ENCODE results near the gene CACNA1H. TPM values are rescaled to one million over a fixed set of nuclear protein-coding genes. Genes with fewer than 3 reads are reported as not detected.

Gene CACNA1H
- total RNA-seq, 1 donor from 2014 or later, result 0.02 TPM

DNA sequence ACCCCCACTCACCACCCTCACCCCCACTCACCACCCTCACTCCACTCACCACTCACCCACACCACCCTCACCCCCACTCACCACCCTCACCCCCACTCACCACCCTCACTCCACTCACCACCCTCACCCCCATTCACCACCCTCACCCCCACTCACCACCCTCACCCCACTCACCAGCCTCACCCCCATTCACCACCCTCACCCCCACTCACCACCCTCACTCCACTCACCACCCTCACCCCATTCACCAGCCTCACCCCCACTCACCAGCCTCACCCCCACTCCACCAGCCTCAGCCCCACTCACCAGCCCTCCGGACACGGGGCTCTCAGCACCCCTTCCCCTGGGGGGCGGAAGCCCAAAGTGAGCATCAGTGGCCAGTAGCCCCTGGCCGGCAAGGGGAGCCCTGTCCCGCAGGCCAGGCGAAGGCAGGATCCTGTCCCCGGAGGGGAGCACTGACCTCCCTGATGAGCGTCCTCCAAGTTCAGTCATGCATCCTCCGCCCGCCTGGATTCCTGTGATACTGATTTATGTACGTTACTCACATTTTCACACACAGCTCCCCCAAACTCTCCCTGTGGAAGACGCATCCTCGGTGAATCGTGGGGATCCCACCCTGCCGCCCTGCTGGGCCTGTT lies 38.9 kb upstream of the CACNA1H start:
- Mint-ChIP-seq H3K27me3 (peaks cover 1% of the 10 kb centered on the region), H3K27ac (no peak overlapping the region), H3K9me3 (no peaks in the 10 kb centered on the region), H3K4me1 (no peaks in the 10 kb centered on the region), H3K4me3 (no peak overlapping the region), H3K36me3 (ENCODE audit: low read depth) (no peaks in the 10 kb centered on the region)
- DNase-seq (no peak), ATAC-seq (ENCODE audit: low read depth) (no peak)
- intact Hi-C loops (cut with micrococcal nuclease), result no loop called here
- POLR2A ChIA-PET, result no interaction called here
- TF ChIP-seq, protein P1, sequence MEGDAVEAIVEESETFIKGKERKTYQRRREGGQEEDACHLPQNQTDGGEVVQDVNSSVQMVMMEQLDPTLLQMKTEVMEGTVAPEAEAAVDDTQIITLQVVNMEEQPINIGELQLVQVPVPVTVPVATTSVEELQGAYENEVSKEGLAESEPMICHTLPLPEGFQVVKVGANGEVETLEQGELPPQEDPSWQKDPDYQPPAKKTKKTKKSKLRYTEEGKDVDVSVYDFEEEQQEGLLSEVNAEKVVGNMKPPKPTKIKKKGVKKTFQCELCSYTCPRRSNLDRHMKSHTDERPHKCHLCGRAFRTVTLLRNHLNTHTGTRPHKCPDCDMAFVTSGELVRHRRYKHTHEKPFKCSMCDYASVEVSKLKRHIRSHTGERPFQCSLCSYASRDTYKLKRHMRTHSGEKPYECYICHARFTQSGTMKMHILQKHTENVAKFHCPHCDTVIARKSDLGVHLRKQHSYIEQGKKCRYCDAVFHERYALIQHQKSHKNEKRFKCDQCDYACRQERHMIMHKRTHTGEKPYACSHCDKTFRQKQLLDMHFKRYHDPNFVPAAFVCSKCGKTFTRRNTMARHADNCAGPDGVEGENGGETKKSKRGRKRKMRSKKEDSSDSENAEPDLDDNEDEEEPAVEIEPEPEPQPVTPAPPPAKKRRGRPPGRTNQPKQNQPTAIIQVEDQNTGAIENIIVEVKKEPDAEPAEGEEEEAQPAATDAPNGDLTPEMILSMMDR (IDR thresholded peaks at IDR 0.05), result no peak
- CTCF ChIA-PET, result no interaction called here

DNA sequence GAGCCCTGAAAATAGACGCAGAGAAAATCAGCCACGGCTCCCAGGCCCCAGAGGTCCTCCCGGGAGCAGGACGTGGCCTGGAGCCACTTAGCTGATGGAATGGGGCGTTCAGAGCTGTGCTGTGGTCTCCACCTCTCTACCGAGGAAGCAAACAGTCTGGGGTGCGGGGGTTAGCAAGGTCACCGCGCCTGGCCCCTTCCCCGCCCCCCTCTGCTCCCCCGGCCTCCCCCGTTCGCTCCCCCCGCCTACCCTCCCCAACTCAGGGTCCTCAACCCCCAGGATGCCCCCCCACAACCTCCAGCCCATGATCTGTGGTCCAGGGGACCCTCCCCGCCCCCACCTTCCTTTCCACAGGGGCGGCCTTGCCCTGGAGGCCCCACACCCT lies 36.2 kb upstream of the CACNA1H start:
- ATAC-seq (ENCODE audit: low read depth) (no peak), DNase-seq (no peak)
- CTCF ChIA-PET, result no interaction called here
- Mint-ChIP-seq H3K27ac (no peak overlapping the region), H3K27me3 (no peaks in the 10 kb centered on the region), H3K4me3 (no peak overlapping the region), H3K4me1 (no peaks in the 10 kb centered on the region), H3K9me3 (no peaks in the 10 kb centered on the region), H3K36me3 (ENCODE audit: low read depth) (no peaks in the 10 kb centered on the region)
- intact Hi-C loops (cut with micrococcal nuclease), result no loop called here
- TF ChIP-seq, protein P1 (IDR thresholded peaks at IDR 0.05), result no peak
- POLR2A ChIA-PET, result no interaction called here

DNA sequence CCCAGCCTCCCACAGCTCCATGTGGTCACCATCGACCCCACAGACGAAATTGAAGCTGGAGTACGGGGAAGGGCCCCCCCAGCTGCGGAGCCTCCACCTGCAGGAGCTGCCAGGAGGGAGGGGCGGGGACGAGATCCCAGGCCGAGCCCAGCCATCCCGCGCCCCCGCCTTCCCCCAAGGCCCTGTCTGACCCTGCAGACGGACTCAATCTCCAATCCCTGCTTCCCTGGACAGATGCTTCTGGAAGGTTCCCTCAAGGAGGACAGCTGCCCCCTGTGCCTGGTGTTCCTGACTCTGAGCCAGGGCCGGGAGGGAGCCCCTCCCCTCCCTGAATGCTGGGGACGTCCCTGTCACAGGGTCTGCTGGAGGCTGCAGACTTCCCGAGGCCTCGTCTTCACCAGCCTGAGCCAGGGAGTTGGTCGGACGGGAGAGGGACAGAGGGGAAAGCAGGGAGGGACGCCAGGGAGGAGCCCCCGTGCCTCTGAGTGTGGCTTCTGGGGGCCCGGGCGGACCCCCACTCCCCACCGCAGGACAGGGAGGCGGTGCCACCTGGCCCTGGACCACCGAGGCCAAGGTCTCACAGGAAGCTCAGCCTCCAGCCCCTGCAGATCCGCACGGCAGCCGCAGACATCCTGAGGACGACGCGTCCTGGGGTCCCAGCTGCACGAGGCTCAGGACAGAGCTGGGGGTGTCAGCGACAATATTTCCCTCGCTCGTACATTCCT lies 35.6 kb upstream of the CACNA1H start:
- no peak overlapping the region for H3K27ac Mint-ChIP-seq
- H3K9me3 Mint-ChIP-seq, result no peaks in the 10 kb centered on the region
- no peaks in the 10 kb centered on the region for H3K36me3 Mint-ChIP-seq (ENCODE audit: low read depth)
- DNase-seq (no peak), ATAC-seq (ENCODE audit: low read depth) (no peak)
- TF ChIP-seq, protein P1 (IDR thresholded peaks at IDR 0.05), result no peak
- ChIA-PET POLR2A (no interaction called here), CTCF (no interaction called here)
- no peaks in the 10 kb centered on the region for H3K4me1 Mint-ChIP-seq
- no peak overlapping the region for H3K4me3 Mint-ChIP-seq
- intact Hi-C loops (cut with micrococcal nuclease), result no loop called here
- H3K27me3 Mint-ChIP-seq, result no peaks in the 10 kb centered on the region

DNA sequence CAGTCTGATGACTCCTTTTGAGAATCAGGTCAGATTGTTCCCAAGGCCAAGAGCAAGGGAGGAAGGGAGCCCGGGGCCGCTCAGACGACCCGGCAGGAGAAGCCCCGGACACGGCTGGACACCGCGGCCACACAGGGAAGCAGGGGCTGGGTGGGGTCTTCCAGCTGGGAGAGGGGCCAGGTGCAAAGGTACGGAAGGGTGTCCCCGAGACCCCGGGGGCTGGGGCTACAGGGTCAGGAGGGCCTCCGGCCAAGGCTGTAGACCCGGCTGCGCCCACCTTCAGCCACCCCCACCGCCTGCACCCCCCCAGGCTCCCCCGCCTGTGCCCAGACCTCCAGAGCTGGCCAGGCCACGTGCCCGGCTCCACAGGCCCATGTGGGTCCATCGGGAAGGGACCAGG lies 35.0 kb upstream of the CACNA1H start:
- Mint-ChIP-seq H3K27ac (no peak overlapping the region), H3K4me3 (no peak overlapping the region), H3K9me3 (no peaks in the 10 kb centered on the region), H3K4me1 (no peaks in the 10 kb centered on the region), H3K27me3 (no peaks in the 10 kb centered on the region), H3K36me3 (ENCODE audit: low read depth) (no peaks in the 10 kb centered on the region)
- TF ChIP-seq, protein P1 (IDR thresholded peaks at IDR 0.05), result no peak
- DNase-seq (no peak), ATAC-seq (ENCODE audit: low read depth) (no peak)
- POLR2A ChIA-PET, result no interaction called here
- intact Hi-C loops (cut with micrococcal nuclease), result no loop called here
- CTCF ChIA-PET, result no interaction called here

DNA sequence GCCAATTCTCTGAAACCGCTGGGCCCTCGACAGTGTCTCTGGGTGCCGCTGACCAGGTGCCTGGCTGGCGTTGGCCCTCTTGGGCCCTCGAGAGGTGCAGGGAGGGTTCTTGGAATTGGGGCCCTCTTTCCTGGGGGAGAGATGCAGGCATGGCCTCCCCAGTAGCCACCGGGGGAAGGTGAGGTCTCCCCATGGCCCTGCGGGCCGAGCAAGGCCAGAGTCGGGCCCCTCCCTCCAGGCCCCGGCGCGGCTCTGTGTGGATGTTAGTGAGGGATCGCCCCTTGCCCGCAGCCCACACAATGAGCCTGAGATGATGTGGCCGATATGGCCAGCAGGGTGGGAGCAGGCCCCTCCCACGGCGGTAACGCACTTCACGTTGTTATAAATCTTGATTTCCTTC lies 33.8 kb upstream of the CACNA1H start:
- ChIA-PET POLR2A (no interaction called here), CTCF (no interaction called here)
- TF ChIP-seq, protein P1 (IDR thresholded peaks at IDR 0.05), result no peak
- no peak for ATAC-seq (ENCODE audit: low read depth)
- intact Hi-C loops (cut with micrococcal nuclease), result no loop called here
- no peaks in the 10 kb centered on the region for H3K4me1 Mint-ChIP-seq
- no peak overlapping the region for H3K4me3 Mint-ChIP-seq
- no peak overlapping the region for H3K27ac Mint-ChIP-seq
- no peaks in the 10 kb centered on the region for H3K36me3 Mint-ChIP-seq (ENCODE audit: low read depth)
- H3K27me3 Mint-ChIP-seq, result no peaks in the 10 kb centered on the region
- DNase-seq, result no peak
- H3K9me3 Mint-ChIP-seq, result no peaks in the 10 kb centered on the region
